ENCODE measurements around the gene EPN1. TPM values are rescaled to one million over a fixed set of nuclear protein-coding genes. Genes with fewer than 3 reads are reported as not detected.

The EPN1 gene
- total RNA-seq: 56.6 and 65.2 TPM in 2 replicates

DNA sequence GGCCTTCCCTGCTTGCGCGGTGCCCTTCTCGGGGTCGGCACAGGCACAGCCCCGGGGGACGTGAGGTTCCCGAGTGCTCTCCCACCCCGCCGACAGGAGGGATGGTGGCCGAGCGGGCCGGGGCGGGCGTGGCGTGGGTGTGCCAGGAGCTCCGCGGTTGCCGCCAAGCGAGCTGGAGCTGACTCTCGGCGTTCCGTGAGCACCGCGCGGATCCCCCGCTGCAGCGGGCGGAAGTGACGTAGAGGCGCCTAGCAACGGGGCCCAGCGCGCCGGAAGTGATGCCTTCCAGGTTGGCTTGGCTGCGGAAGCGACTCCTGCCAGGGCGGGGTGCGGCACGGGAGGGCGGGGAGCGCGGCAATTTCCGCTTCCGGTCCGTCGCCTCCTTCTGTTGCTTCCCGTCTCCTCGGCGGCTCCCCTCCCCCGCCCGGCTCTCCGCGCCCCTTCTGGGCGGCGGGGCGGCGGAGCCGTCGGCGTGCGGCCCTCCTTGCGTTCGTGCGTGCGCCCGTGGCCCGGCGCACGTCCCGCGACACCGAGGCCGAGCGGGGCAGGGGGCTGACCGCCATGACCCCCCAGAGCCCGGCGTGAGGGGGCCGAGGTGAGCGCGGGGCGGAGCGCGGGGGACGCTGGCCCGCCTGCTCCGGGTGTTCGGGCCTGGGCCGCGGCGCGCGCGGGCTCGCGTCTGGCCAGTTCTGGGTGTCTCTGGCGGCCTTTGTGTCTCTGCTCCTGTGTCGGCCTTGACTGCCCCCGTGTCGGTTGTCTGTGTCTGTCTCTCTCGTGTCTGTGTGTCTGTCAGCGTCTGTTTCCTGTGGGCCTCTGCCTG is at the start of gene EPN1:
Gene EPN1, plus strand, starts transcription at position 386 of the 820 bp plus-strand sequence. CDS start 3,402 bp downstream, outside the sequence.
- peak; percentile 65 for ATAC-seq (ENCODE audit: low read depth)
- H3K27me3 Mint-ChIP-seq: no peaks in the 10 kb centered on the region
- TF ChIP-seq CTCF (IDR thresholded peaks at IDR 0.05): no peak
- no peaks in the 10 kb centered on the region for H3K9me3 Mint-ChIP-seq
- H3K27ac Mint-ChIP-seq: peak within 1 kb of the TSS; percentile 83
- peak; percentile 93 for DNase-seq
- intact Hi-C loops (cut with micrococcal nuclease): loop anchor here (1.0 to 2.0 kb wide), 5 partner anchors 20 to 446 kb away; partner anchors contain the start of genes U2AF2, ZNF579 and ZNF787
- peak within 1 kb of the TSS; percentile 89 for H3K4me3 Mint-ChIP-seq
- peaks cover 72% of the 10 kb centered on the region for H3K36me3 Mint-ChIP-seq (ENCODE audit: low read depth)
- ChIA-PET POLR2A (interaction anchor here (1.1 to 2.1 kb wide), 3 partner anchors 19 to 21 kb away, joined by 3 to 10 read pairs (median 6); partner anchors contain the start of gene U2AF2), CTCF (no interaction called here)
- peaks cover 69% of the 10 kb centered on the region for H3K4me1 Mint-ChIP-seq

DNA sequence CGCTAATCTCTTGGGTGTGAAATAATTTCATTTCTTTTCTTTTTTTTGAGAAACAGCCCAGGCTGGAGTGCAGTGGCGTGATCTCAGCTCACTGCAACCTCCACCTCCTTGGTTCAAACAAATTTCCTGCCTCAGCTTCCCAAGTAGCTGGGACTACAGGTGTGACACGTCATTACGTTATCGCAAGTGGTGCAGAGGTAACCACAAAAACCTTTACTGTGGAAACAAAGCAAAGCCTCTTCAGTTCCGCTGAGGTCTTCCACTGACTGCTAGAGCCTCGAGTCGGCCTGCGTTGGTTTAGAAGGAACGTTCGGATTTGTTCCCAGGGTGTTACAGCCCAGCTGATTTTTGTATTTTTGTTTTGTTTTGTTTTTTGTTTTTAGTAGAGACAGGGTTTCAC is 48.7 kb upstream of the EPN1 start:
- ChIA-PET CTCF (interaction anchor here (0.7 to 1.8 kb wide), 4 partner anchors 20 to 159 kb away, joined by 3 to 8 read pairs (median 4); no protein-coding TSS in a partner anchor), POLR2A (interaction anchor here (1.2 to 4.0 kb wide), 3 partner anchors 21 to 287 kb away, joined by 3 to 53 read pairs (median 27); partner anchors contain the start of genes FIZ1, KMT5C, ZNF524 and ZNF865)
- DNase-seq (no peak), ATAC-seq (ENCODE audit: low read depth) (no peak)
- intact Hi-C loops (cut with micrococcal nuclease): no loop called here
- H3K27ac Mint-ChIP-seq: no peak overlapping the region
- H3K36me3 Mint-ChIP-seq (ENCODE audit: low read depth): peaks cover 7% of the 10 kb centered on the region
- no peak overlapping the region for H3K4me3 Mint-ChIP-seq
- H3K9me3 Mint-ChIP-seq: no peaks in the 10 kb centered on the region
- no peaks in the 10 kb centered on the region for H3K27me3 Mint-ChIP-seq
- peaks cover 15% of the 10 kb centered on the region for H3K4me1 Mint-ChIP-seq
- no peak for TF ChIP-seq CTCF (IDR thresholded peaks at IDR 0.05)

GRCh38 chr19:55632463-55632834 is 42.6 kb upstream of the EPN1 start:
- peak; percentile 44 for DNase-seq
- ATAC-seq (ENCODE audit: low read depth): peak; percentile 57
- H3K9me3 Mint-ChIP-seq: no peaks in the 10 kb centered on the region
- H3K36me3 Mint-ChIP-seq (ENCODE audit: low read depth): peaks cover 17% of the 10 kb centered on the region
- H3K27me3 Mint-ChIP-seq: no peaks in the 10 kb centered on the region
- peak overlapping the region; percentile 60 for H3K4me3 Mint-ChIP-seq
- no peak for TF ChIP-seq CTCF (IDR thresholded peaks at IDR 0.05)
- H3K4me1 Mint-ChIP-seq: peaks cover 40% of the 10 kb centered on the region
- POLR2A ChIA-PET: interaction anchor here (0.6 to 3.0 kb wide), 18 partner anchors 8 to 722 kb away, joined by 3 to 22 read pairs (median 6); partner anchors contain the start of genes FIZ1, ISOC2, U2AF2 and ZNF581
- CTCF ChIA-PET: interaction anchor here (0.5 to 4.9 kb wide), 29 partner anchors 8 to 701 kb away, joined by 3 to 90 read pairs (median 7); partner anchors contain the start of genes CCDC106, FIZ1, U2AF2 and ZNF524
- intact Hi-C loops (cut with micrococcal nuclease): loop anchor here (1.0 kb wide), 2 partner anchors 21 to 491 kb away; no protein-coding TSS in a partner anchor
- H3K27ac Mint-ChIP-seq: peak overlapping the region; percentile 37

DNA sequence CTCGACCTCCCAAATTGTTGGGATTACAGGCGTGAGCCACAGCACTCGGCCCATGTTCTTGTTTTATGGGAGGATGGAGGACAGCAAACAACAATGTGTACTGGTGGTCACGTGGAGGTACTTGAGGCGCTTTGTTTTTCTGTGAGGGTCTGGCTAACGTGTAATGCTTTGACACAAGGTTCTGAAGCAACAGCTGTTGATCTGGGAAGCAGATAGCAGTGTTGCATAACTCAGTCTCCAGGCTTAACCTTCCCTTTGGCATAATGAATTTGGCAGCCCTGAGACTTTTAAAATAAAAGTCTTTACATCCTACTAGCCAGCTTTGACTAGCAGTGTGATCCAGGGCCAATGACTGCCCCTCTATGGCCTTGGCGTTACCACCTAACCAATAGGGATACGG is 41.2 kb upstream of the EPN1 start:
- peak overlapping the region; percentile 100 for H3K27ac Mint-ChIP-seq
- H3K9me3 Mint-ChIP-seq: no peaks in the 10 kb centered on the region
- intact Hi-C loops (cut with micrococcal nuclease): loop anchor here (2.0 kb wide), 2 partner anchors 35 to 41 kb away; partner anchors contain the start of genes EPN1 and FIZ1
- peaks cover 23% of the 10 kb centered on the region for H3K36me3 Mint-ChIP-seq (ENCODE audit: low read depth)
- peaks cover 49% of the 10 kb centered on the region for H3K4me1 Mint-ChIP-seq
- ATAC-seq (ENCODE audit: low read depth): no peak
- CTCF ChIA-PET: interaction anchor here (1.0 to 4.9 kb wide), 12 partner anchors 9 to 493 kb away, joined by 4 to 90 read pairs (median 16); partner anchors contain the start of genes CCDC106, U2AF2, ZNF784 and ZNF865
- DNase-seq: no peak
- H3K4me3 Mint-ChIP-seq: no peak overlapping the region
- POLR2A ChIA-PET: interaction anchor here (0.7 to 5.2 kb wide), 16 partner anchors 9 to 359 kb away, joined by 4 to 55 read pairs (median 7); partner anchors contain the start of genes U2AF2, UBE2S, ZNF581 and ZNF784
- H3K27me3 Mint-ChIP-seq: no peaks in the 10 kb centered on the region
- no peak for TF ChIP-seq CTCF (IDR thresholded peaks at IDR 0.05)

Measured in activated B cell treated with CpG ODN at 0.5 μM for 24 hours (primary cell).